Activated CD8-positive, alpha-beta T cell treated with anti-CD3 and anti-CD28 coated beads for 36 hours (primary cell): ENCODE results near the gene RUSC1. TPM values are rescaled to one million over a fixed set of nuclear protein-coding genes. Genes with fewer than 3 reads are reported as not detected.

ENCODE experiments used
- ATAC-seq: fragments of 200-7000 bp; cut with Tn5 transposase; one replicate; pipeline ENCODE4 v1.10.0; 2021; ENCODE audit warnings: mild to moderate bottlenecking, moderate library complexity
- CTCF ChIA-PET: fragments of 350-600 bp; sonication (Branson Sonifier 250); formaldehyde crosslinking; loops from one replicate; lab custom pipeline; 2021; ENCODE audit warnings: antibody characterized with exemption; lab: Charles Lee
- POLR2A ChIA-PET: fragments of 350-600 bp; sonication (Branson Sonifier 250); formaldehyde crosslinking; loops from one replicate; lab custom pipeline; 2021; ENCODE audit warnings: antibody characterized with exemption; lab: Charles Lee
- DNase-seq: peaks from one replicate; pipeline ENCODE4 v3.0.0-alpha.2; 2020
- H3K27ac Mint-ChIP-seq: one replicate; pipeline ENCODE4 v1.8.0; 2021; ENCODE audit warnings: mild to moderate bottlenecking, mixed read lengths
- H3K27me3 Mint-ChIP-seq: one replicate; pipeline ENCODE4 v1.8.0; 2021; ENCODE audit warnings: mixed read lengths
- H3K36me3 Mint-ChIP-seq: one replicate; pipeline ENCODE4 v1.8.0; 2021; ENCODE audit warnings: low read depth, mixed read lengths
- H3K4me1 Mint-ChIP-seq: one replicate; pipeline ENCODE4 v1.8.0; 2021; ENCODE audit warnings: low read depth, mixed read lengths
- H3K4me3 Mint-ChIP-seq: one replicate; pipeline ENCODE4 v1.8.0; 2021; ENCODE audit warnings: mild to moderate bottlenecking, moderate library complexity, mixed read lengths
- H3K9me3 Mint-ChIP-seq: one replicate; pipeline ENCODE4 v1.8.0; 2021; ENCODE audit warnings: mixed read lengths
- CTCF ChIP-seq: fragments of 200-600 bp; IDR thresholded peaks from one replicate; pipeline ENCODE4 v1.8.0; 2022; ENCODE audit warnings: antibody characterized with exemption, mild to moderate bottlenecking
- intact Hi-C: fragments of 100-400 bp; cut with micrococcal nuclease; formaldehyde crosslinking; loops from one replicate; pipeline ENCODE4 v1.10.0; 2022
- total RNA-seq, 2 experiments: library from RNA; stranded (reverse); gene quantifications; one replicate each; pipeline ENCODE4 v1.2.3, GENCODE V29; 2021

RUSC1 gene
- total RNA-seq, result 10 to 100 TPM; 21.2 to 21.6 TPM

GRCh38 chr1:155320661-155321617 lies at the start of gene RUSC1:
Gene RUSC1, plus strand, starts transcription at chr1:155320894. Its CDS starts 880 bp downstream, at chr1:155321774.
- TF ChIP-seq CTCF, result no peak
- DNase-seq (peak; percentile 85), ATAC-seq (peak; percentile 35)
- H3K4me3 Mint-ChIP-seq, result peak within 1 kb of the TSS; percentile 81
- POLR2A ChIA-PET, result interaction anchor here (0.6 to 4.8 kb wide), 7 partner anchors 11 to 288 kb away, joined by 3 to 31 read pairs (median 4); partner anchors contain the start of gene FDPS
- CTCF ChIA-PET, result interaction anchor here (0.8 to 6.1 kb wide), 10 partner anchors 11 to 179 kb away, joined by 3 to 170 read pairs (median 4); partner anchors contain the start of gene FDPS
- H3K9me3 Mint-ChIP-seq, result no peaks in the 10 kb centered on the region
- no peaks in the 10 kb centered on the region for H3K27me3 Mint-ChIP-seq
- intact Hi-C loops, result loop anchor here (5.0 kb wide), 1 partner anchor 44 kb away; the partner anchor contains the start of gene HCN3
- H3K36me3 Mint-ChIP-seq, result peaks cover 39% of the 10 kb centered on the region
- no peak within 1 kb of the TSS for H3K27ac Mint-ChIP-seq
- peaks cover 40% of the 10 kb centered on the region for H3K4me1 Mint-ChIP-seq

GRCh38 chr1:155272466-155273342 lies 48.0 kb upstream of the RUSC1 start:
- H3K27me3 Mint-ChIP-seq, result no peaks in the 10 kb centered on the region
- H3K9me3 Mint-ChIP-seq, result no peaks in the 10 kb centered on the region
- peaks cover 37% of the 10 kb centered on the region for H3K4me1 Mint-ChIP-seq
- peak overlapping the region; percentile 94 for H3K4me3 Mint-ChIP-seq
- peak overlapping the region; percentile 94 for H3K27ac Mint-ChIP-seq
- POLR2A ChIA-PET, result interaction anchor here (0.9 to 4.5 kb wide), 10 partner anchors 11 to 263 kb away, joined by 3 to 37 read pairs (median 4); partner anchors contain the start of genes ENTREP3 and SCAMP3
- H3K36me3 Mint-ChIP-seq, result peaks cover 46% of the 10 kb centered on the region
- CTCF ChIA-PET, result interaction anchor here (0.7 to 18.9 kb wide), 9 partner anchors 9 to 319 kb away, joined by 3 to 232 read pairs (median 3); partner anchors contain the start of genes FDPS and SCAMP3
- intact Hi-C loops, result no loop called here
- no peak for TF ChIP-seq CTCF
- ATAC-seq, result peak; percentile 42
- no peak for DNase-seq

- Mint-ChIP-seq H3K9me3 (no peaks in the 10 kb centered on the region), H3K4me1 (peaks cover 43% of the 10 kb centered on the region), H3K4me3 (peak within 1 kb of the TSS; percentile 94), H3K27ac (peak within 1 kb of the TSS; percentile 94), H3K27me3 (no peaks in the 10 kb centered on the region), H3K36me3 (peaks cover 37% of the 10 kb centered on the region)
- intact Hi-C loops, result no loop called here
- no peak for TF ChIP-seq CTCF
- peak; percentile 89 for ATAC-seq
- ChIA-PET POLR2A (interaction anchor here (0.8 to 4.5 kb wide), 9 partner anchors 12 to 262 kb away, joined by 3 to 37 read pairs (median 4); partner anchors contain the start of genes ENTREP3, MTX1, SCAMP3 and THBS3), CTCF (interaction anchor here (0.7 to 18.9 kb wide), 7 partner anchors 15 to 318 kb away, joined by 3 to 232 read pairs (median 5); partner anchors contain the start of gene FDPS)
- DNase-seq, result peak; percentile 97
These were observed 47.1 kb upstream of the RUSC1 start, which contains the start of gene CLK2 for GRCh38 chr1:155273343-155274245. Gene CLK2, minus strand, starts transcription at chr1:155273504. Its CDS starts 2,527 bp downstream, at chr1:155270977.
